Hindlimb muscle (tissue), 1 donor: Measurements from ENCODE around the gene GSAP. TPM values are rescaled to one million over a fixed set of nuclear protein-coding genes. Genes with fewer than 3 reads are reported as not detected.
A peak's percentile ranks its signal among the peaks of the same experiment; 100 is the strongest.

Experiments used
- DNase-seq: peaks from one replicate; pipeline ENCODE4 v3.0.0-alpha.2; 2013
- polyA plus RNA-seq: library from polyadenylated mRNA; unstranded; fragments of 120-200 nt; gene quantifications from one replicate; pipeline ENCODE4 v1.2.1, GENCODE V29; 2013; ENCODE audit not compliant: insufficient read length

Gene GSAP
- polyA plus RNA-seq, 1 donor, result 5.0 TPM

DNA sequence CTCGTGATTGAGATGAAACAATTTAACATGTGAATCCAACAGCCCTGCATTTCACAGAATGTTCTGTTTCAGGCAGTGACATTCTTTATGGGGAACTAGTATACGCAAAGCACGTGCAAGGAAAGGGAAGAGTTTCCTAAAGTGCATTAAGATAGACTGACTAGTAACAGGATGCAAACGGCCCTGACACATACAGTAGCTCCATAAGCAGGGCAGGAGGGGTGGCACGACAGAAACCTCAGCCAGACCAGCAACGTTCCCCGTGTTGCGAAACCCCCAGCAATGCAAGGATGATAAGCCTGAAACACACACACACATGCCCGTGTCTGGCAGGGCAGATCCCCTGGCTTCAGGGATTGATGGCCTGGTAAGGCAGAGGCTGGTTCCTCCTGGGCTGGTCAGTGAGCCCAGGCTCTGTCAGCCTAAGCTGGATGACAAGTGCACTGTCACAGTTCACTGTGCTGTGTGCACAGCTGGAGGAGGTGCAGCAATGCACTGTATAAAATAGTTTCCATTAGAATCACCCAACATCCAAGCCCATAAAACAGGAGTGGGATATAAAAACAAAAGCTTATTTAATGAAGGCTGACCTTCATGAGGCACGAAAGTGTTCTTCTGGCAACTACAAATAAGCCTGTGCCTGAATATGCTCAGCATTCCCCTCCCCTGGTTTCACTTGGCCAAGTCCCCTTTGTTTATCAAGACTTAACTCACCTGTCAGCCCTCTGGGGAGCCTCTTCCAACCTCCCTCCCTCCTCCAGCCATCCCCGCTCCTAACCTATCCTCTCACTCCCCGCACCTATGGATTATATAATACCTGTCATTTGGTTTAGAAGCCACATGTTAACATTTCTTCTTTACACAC, 88.8 kb downstream of the GSAP start:
- DNase-seq, result no peak

DNA sequence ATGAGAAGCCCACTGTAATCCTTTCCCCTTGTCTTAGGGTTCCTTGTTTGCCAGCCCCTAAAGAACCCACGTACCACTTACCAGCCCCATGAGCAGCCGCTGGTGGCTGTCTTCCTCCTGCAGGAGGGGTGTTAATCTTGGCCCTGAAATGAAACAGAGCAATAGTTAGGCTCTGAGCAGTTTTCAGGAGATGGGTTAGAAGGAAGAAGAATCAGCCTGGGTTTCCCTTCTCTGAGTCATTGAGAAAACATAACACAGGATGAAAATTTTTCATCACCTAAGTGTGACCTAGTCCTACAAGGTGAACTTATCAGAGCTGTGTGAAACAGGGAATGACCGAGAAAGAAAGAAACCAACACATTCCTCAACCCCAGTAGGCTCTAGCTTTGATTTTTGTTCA, 90.0 kb downstream of the GSAP start:
- DNase-seq, result no peak

DNA sequence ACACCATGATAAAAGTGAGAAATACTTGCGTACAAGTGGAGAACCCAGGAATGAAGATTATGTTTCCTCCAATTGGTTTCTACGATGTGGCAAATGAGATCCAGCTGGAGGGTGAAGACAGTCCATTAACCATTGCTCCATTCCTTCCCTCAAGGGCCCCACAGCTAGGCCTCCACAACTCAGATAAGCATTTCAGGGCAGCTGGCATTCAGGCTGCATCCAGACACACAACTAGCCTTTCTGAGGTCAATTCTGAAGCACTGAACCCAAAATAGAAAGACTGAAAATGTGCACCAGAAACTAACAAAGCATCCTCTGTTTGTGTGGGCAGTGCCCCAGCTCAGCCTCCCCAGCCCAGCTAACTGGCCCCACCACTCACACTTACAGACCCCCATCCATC, 94.8 kb downstream of the GSAP start:
- no peak for DNase-seq

DNA sequence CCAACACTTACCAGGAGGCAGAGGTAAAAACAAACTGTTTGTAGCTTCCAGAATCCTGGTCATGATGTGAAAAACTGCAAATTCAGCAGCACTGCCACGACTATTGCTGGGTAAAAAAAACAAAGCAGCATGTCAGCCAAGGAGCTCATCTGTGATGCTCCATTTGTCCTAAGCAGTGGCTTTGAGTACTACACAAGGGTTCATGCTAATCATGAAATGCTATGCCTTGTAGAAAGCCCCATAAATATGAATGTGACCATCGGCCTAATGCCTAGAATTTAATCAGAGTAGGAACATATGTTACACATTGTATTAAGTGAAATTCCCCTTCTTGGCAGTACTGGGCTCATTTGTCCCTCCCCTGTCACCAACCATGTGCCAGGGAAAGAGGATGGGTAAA, 95.4 kb downstream of the GSAP start:
- DNase-seq, result no peak

DNA sequence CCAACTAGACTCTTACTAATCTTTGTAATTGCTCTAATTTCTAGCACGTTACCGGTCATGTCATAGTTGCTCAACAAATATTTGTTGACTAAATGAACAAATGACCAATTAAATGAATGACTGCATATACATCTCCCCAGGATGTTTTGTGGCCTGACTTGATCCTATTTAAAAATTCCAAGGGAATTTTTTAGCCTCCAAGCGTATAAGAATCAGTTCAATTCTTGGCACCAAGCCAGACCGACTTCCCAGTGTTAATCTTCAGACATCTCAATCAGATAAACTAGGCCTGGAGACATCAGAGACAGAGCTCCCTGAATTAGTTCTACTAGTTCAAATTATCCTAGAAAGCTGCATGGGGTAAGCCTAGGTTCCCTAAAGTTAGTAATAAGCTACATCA, 96.0 kb downstream of the GSAP start:
- no peak for DNase-seq

DNA sequence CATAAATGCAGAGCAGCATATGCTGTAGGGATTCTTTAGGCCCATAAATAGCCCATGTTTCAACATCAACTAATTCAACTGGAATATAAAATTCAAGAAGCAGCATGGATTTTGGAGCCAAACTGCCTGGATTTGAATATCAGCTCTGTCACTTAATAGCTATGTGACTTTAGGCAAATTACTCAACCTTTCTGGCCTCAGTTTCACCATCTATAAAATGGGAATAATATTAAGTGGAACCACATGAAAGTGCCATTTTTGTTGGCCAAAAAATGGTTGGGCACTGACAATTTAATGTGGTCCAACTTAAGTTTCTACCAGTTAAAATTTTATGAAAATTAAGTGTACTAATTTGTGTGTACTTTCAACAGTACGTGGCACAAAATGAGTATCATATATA, 98.1 kb downstream of the GSAP start:
- DNase-seq, result no peak

DNA sequence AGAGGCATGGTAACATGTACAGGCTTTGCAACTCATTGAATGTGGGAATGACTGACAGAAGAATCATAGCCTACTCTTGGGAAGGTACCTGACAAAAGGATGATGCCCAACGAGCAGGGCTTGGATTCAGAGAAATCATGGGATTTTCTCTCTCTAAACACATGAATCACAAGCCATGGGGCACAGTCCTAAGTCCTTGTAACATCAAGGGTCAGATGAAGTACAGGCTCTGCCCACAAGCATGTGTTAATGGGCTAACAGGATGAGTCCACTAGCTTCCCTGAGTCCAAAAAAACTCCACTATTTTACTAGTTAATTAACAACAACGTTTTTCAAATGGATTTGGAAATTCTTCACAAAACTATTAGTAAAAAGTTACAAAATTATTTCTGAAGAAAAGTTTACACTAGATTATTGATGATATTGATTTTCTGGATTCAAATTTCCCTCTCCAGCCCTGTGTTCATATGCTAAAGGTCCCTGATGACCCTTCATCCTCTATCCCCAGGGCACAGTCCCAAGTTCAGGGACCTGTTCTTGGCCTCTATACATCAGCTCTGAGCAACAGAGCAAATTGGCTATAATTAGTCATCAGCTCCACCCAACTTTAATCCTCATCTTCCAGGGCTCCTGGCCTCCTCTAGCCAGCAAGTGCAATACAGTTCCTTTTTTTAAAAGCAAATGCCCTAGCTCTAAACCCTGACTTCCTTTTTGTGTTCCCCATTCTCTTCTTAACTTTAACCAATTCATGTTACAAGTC, 99.8 kb downstream of the GSAP start:
- no peak for DNase-seq

DNA sequence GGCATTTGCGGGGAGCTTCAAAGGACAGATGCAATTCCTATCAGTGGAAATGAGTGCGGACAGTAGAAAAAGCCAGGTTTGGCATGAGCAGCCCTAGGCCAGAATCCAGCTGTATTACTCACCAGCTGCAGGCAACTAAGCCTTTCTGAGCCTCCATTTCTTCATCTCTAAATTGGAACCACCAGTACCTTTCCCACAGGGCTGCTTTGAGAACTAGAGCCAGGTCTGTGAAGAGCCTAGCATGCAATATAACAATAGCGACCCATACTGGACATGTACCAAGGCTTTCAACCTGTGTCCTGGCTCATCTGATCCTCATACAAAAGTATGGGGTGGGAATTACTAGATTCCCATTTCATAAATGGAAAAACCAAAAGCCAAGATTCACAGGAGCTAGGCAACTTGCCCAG, 101.0 kb downstream of the GSAP start:
- peak; percentile 81 for DNase-seq

DNA sequence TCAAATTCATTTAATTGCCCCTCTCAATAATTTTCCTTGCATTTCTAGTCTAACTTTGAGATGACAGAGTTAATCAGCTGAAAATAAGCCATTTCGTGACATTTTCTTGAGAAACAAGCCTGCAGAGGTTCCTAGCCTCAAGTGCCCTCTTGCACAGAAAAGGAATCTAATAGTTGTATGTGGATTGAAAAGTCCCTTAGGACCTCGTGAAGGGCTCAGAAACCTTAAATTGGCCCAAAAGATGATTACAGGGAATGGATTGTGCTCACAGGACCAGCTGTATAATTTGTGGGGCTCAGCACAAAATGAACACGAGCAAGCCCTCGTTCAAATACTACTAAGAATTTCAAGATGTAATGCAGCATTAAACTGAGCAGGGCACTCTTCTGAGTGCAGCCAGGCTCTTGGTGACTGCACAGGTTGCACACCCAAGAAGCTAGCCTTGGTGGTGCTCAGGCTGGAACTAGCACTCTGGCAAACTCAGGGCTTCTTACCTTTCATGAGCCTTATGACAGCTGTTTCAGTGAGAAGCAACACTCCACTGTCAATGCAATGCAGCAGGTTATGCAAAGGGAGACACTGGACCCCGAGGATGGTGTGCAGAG, 102.2 kb downstream of the GSAP start:
- DNase-seq, result no peak

DNA sequence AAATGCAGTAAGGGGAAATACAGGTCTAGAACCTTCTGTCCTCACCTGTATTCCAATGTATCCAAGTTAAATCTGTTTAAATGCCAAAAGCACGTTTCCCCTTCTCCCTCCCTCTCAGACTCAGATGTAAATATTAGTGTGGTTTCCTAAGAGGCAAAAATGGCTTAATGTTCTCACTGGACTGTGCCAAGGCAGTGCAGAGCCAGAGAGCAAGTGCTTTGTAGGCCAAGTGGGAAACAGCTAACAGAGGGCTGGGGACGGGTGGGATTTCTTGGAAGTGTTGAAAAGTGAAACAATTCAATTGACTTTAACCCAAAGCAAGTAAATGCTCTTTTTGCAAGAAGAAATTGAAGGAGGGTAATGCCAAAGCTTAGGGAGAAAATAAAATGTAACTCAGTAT, 103.1 kb downstream of the GSAP start:
- no peak for DNase-seq

DNA sequence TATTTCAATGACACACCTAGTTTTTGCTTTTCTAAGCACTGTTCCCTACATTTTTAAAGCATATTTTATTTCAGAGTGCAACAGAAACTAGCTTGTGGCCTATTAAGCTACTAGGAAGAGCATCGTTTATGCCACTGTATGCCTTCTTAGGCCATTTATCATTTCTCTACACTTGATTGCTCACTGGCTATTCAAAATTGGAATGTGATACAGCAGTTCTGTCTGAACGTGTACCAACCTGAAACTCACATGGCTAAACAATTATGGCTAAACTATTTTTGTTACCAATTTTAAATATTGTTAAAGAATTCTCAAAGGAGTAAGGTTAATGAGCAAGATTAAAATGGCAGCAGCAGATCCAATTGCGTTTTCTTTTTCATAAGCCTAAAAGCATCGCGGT, 105.2 kb downstream of the GSAP start:
- DNase-seq, result no peak

DNA sequence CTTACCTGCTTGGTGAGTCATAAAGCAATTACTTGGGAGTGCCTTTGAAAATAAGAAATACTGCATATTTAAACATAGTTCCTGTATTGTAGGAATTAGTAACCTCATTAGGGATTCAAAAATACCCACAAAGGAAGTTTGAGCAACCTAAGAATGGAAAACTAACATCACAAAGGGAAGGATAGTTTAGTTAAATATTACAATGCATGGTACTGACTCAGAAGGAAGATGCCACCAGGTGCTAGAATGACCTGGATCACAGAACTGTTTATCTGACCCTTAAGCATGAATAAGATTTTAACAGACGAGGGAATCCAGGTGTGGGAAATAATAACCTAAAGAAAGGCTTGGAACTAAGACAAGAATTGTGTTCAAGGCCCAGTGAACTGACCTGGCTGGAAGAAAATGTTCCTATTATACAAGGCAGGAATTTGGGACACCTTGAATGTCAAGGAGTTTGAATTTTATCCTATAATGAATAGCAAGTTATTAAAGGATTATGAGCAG, 106.4 kb downstream of the GSAP start:
- DNase-seq, result no peak

DNA sequence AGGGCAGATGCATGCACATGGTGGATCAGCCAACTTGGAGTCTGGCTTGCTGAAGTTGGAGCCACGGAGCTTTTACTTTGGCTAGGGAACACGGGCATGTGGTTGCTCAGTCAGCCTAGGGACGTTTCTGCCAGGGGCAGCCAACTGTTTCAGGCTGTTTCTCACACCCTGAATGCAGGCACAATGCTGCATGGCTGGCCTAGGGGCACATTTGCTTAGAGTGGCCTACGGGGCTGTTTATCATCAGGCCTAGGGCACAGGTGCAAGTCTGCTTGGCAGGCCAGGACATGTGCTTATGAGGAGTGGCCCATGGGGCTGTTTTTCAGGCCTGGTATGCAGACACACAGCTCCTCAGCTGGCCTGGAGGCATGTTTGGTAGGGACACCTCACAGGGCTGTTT, 107.4 kb downstream of the GSAP start:
- DNase-seq, result no peak

DNA sequence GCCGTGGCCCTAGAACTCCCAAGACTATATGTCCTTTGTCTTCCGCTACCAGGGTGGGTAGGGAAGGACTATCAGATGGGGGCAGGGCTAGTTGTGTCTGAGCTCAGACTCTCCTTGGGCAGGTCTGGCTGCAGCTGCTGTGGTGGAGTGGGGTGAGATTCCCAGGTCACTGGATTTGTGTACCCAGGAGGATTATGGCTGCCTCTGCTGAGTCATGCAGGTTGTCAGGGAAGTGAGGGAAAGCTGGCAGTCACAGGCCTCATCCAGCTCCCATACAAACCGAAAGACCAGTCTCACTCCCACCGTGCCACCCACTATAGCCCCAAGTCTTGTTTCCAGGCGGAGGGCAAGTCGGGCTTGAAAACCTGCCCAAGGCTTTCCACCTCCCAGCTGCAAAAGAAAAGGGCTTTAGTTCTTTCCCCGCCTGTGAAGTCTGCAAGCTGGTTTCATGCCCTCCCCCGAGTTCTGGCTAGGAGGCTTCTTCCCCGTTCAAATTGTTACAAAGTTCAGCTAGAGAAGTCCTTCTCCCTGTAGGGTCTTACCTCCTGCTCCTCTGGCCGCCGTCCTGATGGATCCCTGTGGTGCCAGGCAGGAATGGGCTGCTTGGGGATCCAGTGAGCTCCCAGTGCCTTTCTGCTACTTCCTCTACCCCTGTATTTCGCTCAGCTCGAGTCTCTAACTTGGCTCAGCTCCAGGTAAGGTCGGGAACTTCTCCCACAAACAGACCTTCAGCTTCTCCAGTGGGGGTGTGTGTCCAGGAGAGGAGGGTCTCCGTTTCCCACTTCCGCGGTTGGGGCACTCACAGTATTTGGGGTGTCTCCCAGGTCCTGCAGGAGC, 109.7 kb downstream of the GSAP start:
- no peak for DNase-seq

DNA sequence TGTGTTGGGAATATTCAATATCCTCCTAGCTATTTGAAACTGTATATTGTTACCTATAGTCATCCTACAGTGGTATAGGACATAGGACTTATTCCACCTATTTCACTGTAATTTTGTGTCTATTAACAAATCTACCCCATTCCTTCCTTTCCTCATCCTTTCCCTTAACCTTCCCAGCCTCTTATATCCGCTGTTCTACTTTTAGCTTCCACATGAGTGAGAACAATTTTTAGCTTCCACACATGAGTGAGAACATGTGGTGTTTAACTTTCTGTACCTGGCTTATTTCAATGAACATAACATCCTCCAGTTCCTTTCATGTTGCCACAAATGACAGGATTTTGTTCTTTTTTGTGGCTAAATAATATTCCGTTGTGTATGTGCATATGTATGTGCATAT, 120.6 kb downstream of the GSAP start:
- DNase-seq, result no peak

DNA sequence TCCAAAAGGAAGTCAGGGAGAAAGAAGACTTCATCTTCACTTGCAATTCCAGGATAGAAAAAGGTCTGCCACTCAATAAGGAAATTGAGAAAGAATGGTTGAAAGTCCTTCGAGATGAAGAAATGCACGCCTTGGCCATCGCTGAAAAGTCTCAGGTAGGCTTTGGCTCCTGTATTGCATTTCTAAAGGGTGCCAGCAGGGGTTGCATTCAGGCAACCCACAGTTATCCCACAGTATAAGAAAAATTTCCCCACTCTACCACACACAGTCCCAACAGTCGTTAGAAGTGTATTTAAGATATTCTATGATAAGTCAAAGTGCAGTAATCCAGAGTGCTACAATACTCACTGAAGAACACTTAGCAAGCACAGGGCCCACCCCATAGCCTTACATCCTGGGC, 123.1 kb downstream of the GSAP start:
- DNase-seq, result no peak

DNA sequence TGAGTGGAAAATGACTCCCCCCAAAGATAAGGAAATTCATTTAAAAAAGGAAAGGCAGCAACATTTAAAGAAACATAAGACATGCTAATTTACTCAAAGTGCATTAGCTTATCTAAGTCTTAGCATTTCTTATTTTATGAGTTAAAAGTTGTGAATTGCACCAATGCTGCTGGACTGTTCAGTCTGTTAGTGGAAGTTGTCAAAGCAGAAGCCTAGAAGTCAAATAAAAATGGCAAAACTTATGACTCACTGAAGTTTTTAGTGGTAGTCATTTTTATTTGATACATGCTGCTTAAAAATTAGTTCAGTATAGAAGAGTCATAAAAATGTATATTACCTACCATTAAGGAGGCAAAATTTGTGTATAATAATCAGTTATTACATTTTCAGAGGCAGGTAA, 125.7 kb downstream of the GSAP start:
- DNase-seq, result no peak

DNA sequence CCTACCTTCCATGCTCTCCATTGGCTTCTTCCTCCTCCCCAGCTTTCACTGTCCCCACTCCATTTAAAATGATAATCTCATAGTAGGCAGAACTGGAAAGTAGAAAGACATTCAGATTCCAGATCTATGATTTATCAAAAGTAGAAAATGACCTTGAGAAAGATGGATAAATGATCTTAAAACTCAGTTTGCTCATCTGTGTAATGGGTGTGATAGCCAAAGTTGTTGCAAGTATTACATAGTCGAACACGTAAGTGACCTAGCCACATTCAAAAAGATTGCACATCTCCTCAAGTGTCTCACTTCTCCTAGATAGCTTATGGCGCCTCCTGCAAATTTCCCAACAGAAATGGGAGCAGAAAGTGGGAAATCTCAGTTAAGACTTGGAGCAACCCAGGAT, 126.8 kb downstream of the GSAP start:
- no peak for DNase-seq

DNA sequence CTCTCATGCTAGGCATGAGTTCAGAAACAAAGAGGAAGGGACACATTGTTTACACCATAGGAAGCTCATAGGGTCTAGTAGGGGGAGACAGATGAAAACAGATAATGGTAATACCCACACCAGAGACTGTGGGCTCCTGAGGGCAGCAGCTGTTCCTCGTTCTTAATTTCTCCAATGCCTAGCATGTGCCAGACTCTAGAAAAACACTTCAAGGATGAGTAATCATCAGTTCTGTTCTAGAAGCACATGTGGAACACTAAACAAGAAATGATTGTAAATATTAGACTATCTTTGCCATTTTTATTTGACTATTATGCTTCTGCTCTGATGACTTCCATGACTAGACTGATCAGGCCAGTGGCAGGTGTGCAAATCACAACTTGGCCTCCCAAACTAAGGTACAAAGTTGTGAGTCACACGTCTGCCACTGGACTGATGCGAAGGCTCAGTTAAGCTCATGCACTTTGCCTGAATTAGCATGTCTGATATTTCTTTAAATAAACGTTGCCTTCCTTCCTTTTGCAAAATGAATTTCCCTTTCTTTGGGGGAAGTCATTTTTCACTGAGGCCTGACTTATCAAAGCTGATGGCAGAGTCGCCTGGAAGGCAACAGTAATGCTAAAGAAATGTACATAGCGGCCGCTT, 127.4 kb downstream of the GSAP start:
- DNase-seq, result no peak

DNA sequence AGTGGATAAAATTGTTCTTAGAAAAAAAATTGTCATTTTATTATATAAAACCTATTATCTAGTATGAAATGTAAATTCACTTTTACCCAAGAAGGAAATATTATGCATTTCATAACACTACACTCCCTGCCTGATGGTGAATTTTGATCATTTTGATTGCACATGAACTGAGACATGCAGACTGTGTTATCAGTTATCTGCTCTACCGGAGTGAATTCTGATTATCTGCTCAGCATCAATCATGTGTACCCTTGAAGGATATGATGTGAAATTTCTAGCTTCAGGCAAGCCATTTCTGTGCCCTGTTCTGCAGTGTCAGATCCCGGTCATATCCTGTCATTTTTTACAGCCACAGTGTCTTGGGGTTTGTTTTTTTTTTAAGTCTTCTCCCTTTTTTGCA, 131.5 kb downstream of the GSAP start:
- no peak for DNase-seq

DNA sequence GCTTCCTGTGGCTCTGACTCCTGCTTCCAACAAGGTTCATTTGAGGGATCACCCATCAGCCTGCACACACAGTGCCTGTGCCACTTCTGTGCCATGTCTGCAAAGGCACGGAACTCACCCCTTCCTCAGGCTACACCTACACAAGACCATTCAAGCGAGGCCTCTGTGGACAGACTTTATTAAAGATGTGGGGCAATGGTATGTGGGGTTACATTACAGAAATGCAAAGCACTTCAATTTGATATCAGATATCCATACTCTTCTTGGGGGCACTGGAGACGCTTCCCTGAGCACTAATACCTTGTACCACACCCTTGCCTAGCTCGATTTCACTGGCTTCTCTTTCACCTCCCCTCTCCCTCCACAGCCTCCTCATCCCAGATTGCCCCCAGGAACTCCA, 132.1 kb downstream of the GSAP start:
- DNase-seq, result no peak

DNA sequence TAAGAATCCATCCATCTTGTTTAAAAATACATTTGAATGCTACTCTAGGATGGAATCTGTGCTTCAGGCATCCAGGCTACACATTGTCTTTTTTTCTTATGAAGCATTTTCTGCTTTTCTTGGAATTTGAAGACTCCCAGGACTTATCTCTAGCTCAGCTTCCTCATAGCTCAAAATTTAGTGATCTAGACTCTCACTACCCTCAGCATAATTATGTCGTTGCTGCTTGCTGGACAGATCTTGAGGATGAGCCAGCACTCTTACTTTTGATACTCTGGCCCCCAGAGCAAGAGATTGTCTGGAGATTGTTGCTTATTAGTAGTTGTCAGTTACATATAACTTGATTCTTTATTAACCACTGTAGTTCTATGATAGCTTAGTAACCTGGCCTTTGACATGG, 133.3 kb downstream of the GSAP start:
- DNase-seq, result no peak
